GM12874 (cell line): ENCODE results near the gene NT5DC4.

Experiments used
- CTCF ChIP-seq: IDR thresholded peaks from 2 replicates; pipeline ENCODE4 v1.5.1; 2011; ENCODE audit warnings: low read depth, mild to moderate bottlenecking, control low read depth, low read length, moderate library complexity; ENCODE audit not compliant: insufficient read depth

NT5DC4 gene

GRCh38 chr2:112718863-112719370, 1.9 kb upstream of the NT5DC4 start:
- no peak for TF ChIP-seq CTCF

GRCh38 chr2:112721819-112722522, 1.2 kb downstream of the NT5DC4 start:
- no peak for TF ChIP-seq CTCF

GRCh38 chr2:112722816-112723546, 2.2 kb downstream of the NT5DC4 start:
- no peak for TF ChIP-seq CTCF

- TF ChIP-seq CTCF = no peak
Measured at GRCh38 chr2:112723547-112723940, 2.7 kb downstream of the NT5DC4 start.

- TF ChIP-seq CTCF = no peak
Measured at GRCh38 chr2:112723995-112724394, 3.2 kb downstream of the NT5DC4 start.

- TF ChIP-seq CTCF = peak; percentile 64
Measured at GRCh38 chr2:112724591-112725525, 4.0 kb downstream of the NT5DC4 start.
